ENCODE data around the gene CYP2D6.
"Not testable (repeated sequence)": the region's sequence is repeated elsewhere in the genome, so short reads cannot be mapped to it uniquely, and the experiment has no call there.

DNA sequence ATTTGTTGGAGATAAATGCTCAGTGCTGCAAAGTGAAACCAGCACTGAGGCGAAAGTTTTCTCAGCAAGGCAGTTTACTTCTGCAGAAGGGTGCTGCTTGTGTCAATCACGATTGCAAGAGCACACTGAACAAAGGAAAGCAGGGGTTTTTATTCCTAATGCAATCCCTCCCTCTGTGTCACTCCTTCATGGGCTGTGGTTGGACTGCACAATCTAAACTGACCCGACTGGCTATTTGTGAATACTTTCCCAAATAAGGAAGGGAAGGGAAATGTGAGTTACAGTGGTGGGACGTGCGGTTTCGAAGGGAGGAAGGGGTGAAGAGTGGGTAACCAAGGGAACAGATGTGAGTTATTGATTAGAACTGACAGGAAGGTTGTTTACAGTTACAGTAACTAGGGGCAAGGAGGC lies 15.2 kb downstream of the CYP2D6 start:
- TF ChIP-seq, protein P1, sequence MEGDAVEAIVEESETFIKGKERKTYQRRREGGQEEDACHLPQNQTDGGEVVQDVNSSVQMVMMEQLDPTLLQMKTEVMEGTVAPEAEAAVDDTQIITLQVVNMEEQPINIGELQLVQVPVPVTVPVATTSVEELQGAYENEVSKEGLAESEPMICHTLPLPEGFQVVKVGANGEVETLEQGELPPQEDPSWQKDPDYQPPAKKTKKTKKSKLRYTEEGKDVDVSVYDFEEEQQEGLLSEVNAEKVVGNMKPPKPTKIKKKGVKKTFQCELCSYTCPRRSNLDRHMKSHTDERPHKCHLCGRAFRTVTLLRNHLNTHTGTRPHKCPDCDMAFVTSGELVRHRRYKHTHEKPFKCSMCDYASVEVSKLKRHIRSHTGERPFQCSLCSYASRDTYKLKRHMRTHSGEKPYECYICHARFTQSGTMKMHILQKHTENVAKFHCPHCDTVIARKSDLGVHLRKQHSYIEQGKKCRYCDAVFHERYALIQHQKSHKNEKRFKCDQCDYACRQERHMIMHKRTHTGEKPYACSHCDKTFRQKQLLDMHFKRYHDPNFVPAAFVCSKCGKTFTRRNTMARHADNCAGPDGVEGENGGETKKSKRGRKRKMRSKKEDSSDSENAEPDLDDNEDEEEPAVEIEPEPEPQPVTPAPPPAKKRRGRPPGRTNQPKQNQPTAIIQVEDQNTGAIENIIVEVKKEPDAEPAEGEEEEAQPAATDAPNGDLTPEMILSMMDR (IDR thresholded peaks at IDR 0.05), result not testable (repeated sequence)
- TF ChIP-seq POLR2A (IDR thresholded peaks at IDR 0.05), result not testable (repeated sequence)
